Heart left ventricle (tissue), 16 donors: ENCODE results near the gene PARN. TPM values are rescaled to one million over a fixed set of nuclear protein-coding genes. Genes with fewer than 3 reads are reported as not detected.

Source experiments
- ATAC-seq, 4 donors: fragments of 200-7000 bp; cut with Tn5 transposase; one replicate each; pipeline ENCODE4 v1.9.1; 2020 to 2022; ENCODE audit warnings: moderate library complexity in 4 of 4, mild to moderate bottlenecking in 3 of 4, moderate number of reproducible peaks in 1 of 4
- DNase-seq, 5 donors: peaks; one replicate each; pipeline ENCODE4 v3.0.0-alpha.2; 2020
- H3K27ac ChIP-seq, 12 donors: fragments of 200-600 bp; sonication (generic) in 4 of 12; one replicate each; pipeline versions ENCODE4 v1.5.0 to v1.8.0; 2016 to 2022; ENCODE audit warnings: mild to moderate bottlenecking in 2 of 12
- H3K27me3 ChIP-seq, 9 donors: fragments of 200-600 bp; sonication (generic) in 2 of 9; one replicate each; pipeline versions ENCODE4 v1.5.1 to v1.8.0; 2016 to 2022; ENCODE audit warnings: mild to moderate bottlenecking in 3 of 9
- H3K36me3 ChIP-seq, 9 donors: fragments of 200-600 bp; sonication (generic) in 2 of 9; one replicate each; pipeline versions ENCODE4 v1.5.0 to v1.8.0; 2018 to 2022; ENCODE audit warnings: mild to moderate bottlenecking in 2 of 9
- H3K4me1 ChIP-seq, 12 donors: fragments of 200-600 bp; sonication (generic) in 4 of 12; one replicate each; pipeline versions ENCODE4 v1.5.0 to v1.8.0; 2016 to 2022; ENCODE audit warnings: mild to moderate bottlenecking in 3 of 12
- H3K4me3 ChIP-seq, 12 donors: fragments of 200-600 bp; sonication (generic) in 4 of 12; one replicate each; pipeline versions ENCODE4 v1.5.0 to v1.8.0; 2017 to 2022; ENCODE audit warnings: mild to moderate bottlenecking in 9 of 12, moderate library complexity in 4 of 12
- H3K9me3 ChIP-seq, 12 donors: fragments of 200-600 bp; sonication (generic) in 4 of 12; one replicate each; pipeline versions ENCODE4 v1.5.0 to v1.8.0; 2016 to 2022; ENCODE audit warnings: mild to moderate bottlenecking in 1 of 12
- POLR2A ChIP-seq, 2 donors: fragments of 450-650 bp; IDR thresholded peaks; one replicate each; pipeline ENCODE4 v1.6.1; 2017; ENCODE audit warnings: antibody characterized with exemption in 2 of 2, mild to moderate bottlenecking in 2 of 2, moderate library complexity in 2 of 2
- WGBS, 4 donors: extraction: QIAGEN DNeasy Blood & Tissue Kit in 2 of 4; methylation state at CpG; one replicate each; pipeline versions ENCODE4 v1.1.5 to v1.1.7; 2013 to 2018; 5-methylcytosine and 5-hydroxymethylcytosine counted together
- intact Hi-C, 10 donors: fragments of 100-400 bp; cut with DNase I; formaldehyde crosslinking; loops; one replicate each; pipeline versions ENCODE4 v1.11.1 to v1.14.2; 2022
- polyA plus RNA-seq, 2 donors: library from polyadenylated mRNA; stranded (reverse); fragments of 200-250 nt; gene quantifications; one replicate each; pipeline ENCODE4 v1.2.3, GENCODE V29; 2013
- total RNA-seq, 9 donors: library from RNA; depleted of rRNA in 2 of 9; stranded (reverse); fragments of >200 nt in 2 of 9; fragmentation: NEBNext Ultra II Directional in 3 of 9; extraction: Animal tissue kit (Norgen Biotek cat#: 25700) in 3 of 9; gene quantifications; one replicate each; pipeline versions ENCODE4 v1.1.0 to v1.2.4, GENCODE V29; 2016 to 2023
- TF ChIP-seq, protein P1 (sequence below), 12 donors: fragments of 200-600 bp; sonication (generic) in 4 of 12; IDR thresholded peaks; one replicate each; pipeline versions ENCODE4 v1.5.0 to v1.8.0; 2018 to 2022; ENCODE audit warnings: antibody characterized with exemption in 12 of 12, mild to moderate bottlenecking in 5 of 12
- donor health status: ischemic (EF 13 %, LVEDD 7.1; RV severe dilation, severe dysfunction).
- donor health status: healthy with polysubstance abuse.
- donor health status: DM: no; HTN: yes; CAD: no.
- donor health status: DM: no; HTN: no; CAD: no.
- donor health status: ischemic (EF 25% LVEDD 6.9; RV normal size, moderate dysfunction).
- donor health status: ischemic (EF 25% LVEDD 5.7; RV mildly dilated, moderate dysfunction).
- donor health status: healthy.
- donor health status: DM: yes; HTN: yes; CAD: no.
- donor health status: ischemic (EF 35%, LVEDD 5.7; RV mildly dilated, moderate dysfunction).
- donor health status: nonischemic (EF 11% LVEDD 7.7; RV severe dilation, severe dysfunction).
- donor health status: DM: yes; HTN: yes; CAD: no.
- donor health status: PGD.
- donor health status: ischemic (EF 29% LVEDD 5.4; RV normal size, mild dysfunction).
- donor health status: nonischemic (EF 23%, LVEDD 6.1; RV moderate dilation, normal function).

The PARN gene
- total and polyA plus RNA-seq, 11 donors, result 7.7 to 25.9 (median 19.8) TPM

DNA sequence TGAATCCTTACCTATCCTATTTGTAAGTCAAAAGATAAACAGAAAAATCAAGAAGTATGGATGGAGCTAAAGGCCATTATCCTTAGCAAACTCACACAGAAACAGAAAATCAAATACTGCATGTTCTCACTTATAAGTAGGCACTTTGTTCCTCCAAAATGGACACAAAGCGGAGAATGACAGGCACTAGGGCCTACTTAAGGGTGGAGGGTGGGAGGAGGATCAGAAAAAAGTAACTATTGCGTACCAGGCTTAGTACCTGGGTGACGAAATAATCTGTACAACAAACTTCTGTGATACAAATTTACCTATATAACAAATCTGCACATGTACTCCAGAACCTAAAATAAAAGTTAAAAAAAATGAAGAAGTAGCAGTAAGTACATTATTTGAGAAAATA, 164.3 kb downstream of the PARN start:
- ATAC-seq (no peak), DNase-seq (no peak)
- Histone ChIP-seq H3K27ac (no peak overlapping the region), H3K36me3 (peaks cover 0 to 11% (median 0%) of the 10 kb centered on the region in 9 donors), H3K9me3 (peaks cover 0 to 16% (median 10%) of the 10 kb centered on the region in 12 donors), H3K27me3 (no peaks in the 10 kb centered on the region), H3K4me1 (no peaks in the 10 kb centered on the region), H3K4me3 (no peak overlapping the region)
- TF ChIP-seq, protein P1, sequence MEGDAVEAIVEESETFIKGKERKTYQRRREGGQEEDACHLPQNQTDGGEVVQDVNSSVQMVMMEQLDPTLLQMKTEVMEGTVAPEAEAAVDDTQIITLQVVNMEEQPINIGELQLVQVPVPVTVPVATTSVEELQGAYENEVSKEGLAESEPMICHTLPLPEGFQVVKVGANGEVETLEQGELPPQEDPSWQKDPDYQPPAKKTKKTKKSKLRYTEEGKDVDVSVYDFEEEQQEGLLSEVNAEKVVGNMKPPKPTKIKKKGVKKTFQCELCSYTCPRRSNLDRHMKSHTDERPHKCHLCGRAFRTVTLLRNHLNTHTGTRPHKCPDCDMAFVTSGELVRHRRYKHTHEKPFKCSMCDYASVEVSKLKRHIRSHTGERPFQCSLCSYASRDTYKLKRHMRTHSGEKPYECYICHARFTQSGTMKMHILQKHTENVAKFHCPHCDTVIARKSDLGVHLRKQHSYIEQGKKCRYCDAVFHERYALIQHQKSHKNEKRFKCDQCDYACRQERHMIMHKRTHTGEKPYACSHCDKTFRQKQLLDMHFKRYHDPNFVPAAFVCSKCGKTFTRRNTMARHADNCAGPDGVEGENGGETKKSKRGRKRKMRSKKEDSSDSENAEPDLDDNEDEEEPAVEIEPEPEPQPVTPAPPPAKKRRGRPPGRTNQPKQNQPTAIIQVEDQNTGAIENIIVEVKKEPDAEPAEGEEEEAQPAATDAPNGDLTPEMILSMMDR (IDR thresholded peaks at IDR 0.05), result no peak
- TF ChIP-seq POLR2A (IDR thresholded peaks at IDR 0.05), result no peak
- 95 to 99% (median 98%) methylated on average over 3 of the region's 3 CpGs for WGBS, 4 donors
- intact Hi-C loops, result loop anchor here in 1 of 10 donors (10.0 kb wide), 1 partner anchor 61 kb away; no protein-coding TSS in a partner anchor

DNA sequence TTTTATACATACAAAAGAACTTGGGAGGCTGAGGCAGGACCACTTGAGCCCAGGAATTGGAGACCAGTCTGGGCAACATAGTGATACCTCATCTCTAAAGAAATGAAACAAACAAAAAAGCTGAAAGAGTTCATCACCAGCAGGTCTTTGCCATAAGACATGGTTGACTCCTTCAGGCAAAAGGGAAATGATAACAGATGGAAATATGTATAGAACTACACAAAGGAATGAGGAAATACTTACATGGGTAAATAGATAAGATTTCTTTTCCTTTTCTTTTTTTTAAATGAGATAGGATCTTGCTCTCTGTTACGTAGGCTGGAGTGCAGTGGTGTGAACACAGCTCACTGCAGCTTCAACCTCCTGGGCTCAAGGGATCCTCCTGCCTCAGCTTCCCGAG, 165.3 kb downstream of the PARN start:
- peaks cover 0 to 18% (median 0%) of the 10 kb centered on the region in 9 donors for H3K36me3 ChIP-seq
- DNase-seq (no peak), ATAC-seq (no peak)
- intact Hi-C loops, result loop anchor here in 1 of 10 donors (10.0 kb wide), 1 partner anchor 60 kb away; no protein-coding TSS in a partner anchor
- H3K9me3 ChIP-seq, result peaks cover 0 to 16% (median 10%) of the 10 kb centered on the region in 12 donors
- 89 to 95% (median 94%) methylated on average over 2 of the region's 2 CpGs for WGBS, 4 donors
- no peak overlapping the region for H3K4me3 ChIP-seq
- H3K27me3 ChIP-seq, result no peaks in the 10 kb centered on the region
- no peak overlapping the region for H3K27ac ChIP-seq
- TF ChIP-seq, protein P1 (IDR thresholded peaks at IDR 0.05), result no peak
- no peak for TF ChIP-seq POLR2A (IDR thresholded peaks at IDR 0.05)
- no peaks in the 10 kb centered on the region for H3K4me1 ChIP-seq

DNA sequence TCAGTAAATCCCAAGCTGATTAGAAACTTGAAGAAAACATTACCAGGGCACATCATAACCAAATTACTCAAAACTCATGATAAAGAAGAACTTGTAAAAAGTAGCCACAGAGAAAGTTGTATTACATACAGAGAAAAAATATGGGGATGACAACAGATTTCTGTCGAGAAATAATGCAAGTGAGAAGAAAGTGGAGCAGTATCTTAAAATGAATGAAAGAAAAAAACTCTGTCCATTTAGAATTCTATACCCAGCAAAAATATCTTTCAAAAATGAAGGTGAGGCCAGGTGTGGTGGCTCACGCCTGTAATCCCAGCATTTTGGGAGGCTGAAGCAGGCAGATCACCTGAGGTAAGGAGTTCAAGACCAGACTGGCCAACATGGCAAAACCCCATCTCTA, 165.9 kb downstream of the PARN start:
- Histone ChIP-seq H3K9me3 (peaks cover 0 to 16% (median 10%) of the 10 kb centered on the region in 12 donors), H3K4me1 (no peaks in the 10 kb centered on the region), H3K27ac (no peak overlapping the region), H3K36me3 (peaks cover 0 to 18% (median 0%) of the 10 kb centered on the region in 9 donors), H3K4me3 (no peak overlapping the region), H3K27me3 (no peaks in the 10 kb centered on the region)
- ATAC-seq (no peak), DNase-seq (no peak)
- TF ChIP-seq POLR2A (IDR thresholded peaks at IDR 0.05), result no peak
- TF ChIP-seq, protein P1 (IDR thresholded peaks at IDR 0.05), result no peak
- intact Hi-C loops, result loop anchor here in 1 of 10 donors (10.0 kb wide), 1 partner anchor 59 kb away; no protein-coding TSS in a partner anchor
- WGBS, 4 donors, result 95 to 100% (median 97%) methylated on average over 2 of the region's 2 CpGs

DNA sequence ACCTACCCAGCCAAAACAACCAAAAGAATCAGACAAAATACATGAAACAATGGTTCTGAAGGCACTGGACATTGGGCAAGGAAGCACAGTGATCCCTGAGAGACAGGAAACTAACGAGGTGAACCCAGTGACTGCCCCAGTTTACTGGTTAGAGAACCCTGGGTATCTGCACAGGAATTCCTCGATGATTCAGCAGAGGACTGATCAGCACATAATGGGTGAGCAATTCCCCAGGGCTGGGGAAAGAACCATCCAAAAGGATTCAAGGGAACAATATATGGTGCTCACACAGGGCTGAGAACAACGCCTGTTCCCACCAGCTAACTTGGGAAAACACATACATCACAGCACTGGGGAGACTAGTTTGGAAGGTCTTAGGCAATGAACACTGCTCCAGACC, 167.2 kb downstream of the PARN start:
- Histone ChIP-seq H3K36me3 (peaks cover 0 to 18% (median 0%) of the 10 kb centered on the region in 9 donors), H3K9me3 (peaks cover 0 to 16% (median 10%) of the 10 kb centered on the region in 12 donors), H3K4me1 (no peaks in the 10 kb centered on the region), H3K27ac (no peak overlapping the region), H3K4me3 (no peak overlapping the region), H3K27me3 (no peaks in the 10 kb centered on the region)
- intact Hi-C loops, result loop anchor here in 1 of 10 donors (10.0 kb wide), 1 partner anchor 58 kb away; no protein-coding TSS in a partner anchor
- no peak for ATAC-seq
- TF ChIP-seq, protein P1 (IDR thresholded peaks at IDR 0.05), result no peak
- no peak for TF ChIP-seq POLR2A (IDR thresholded peaks at IDR 0.05)
- DNase-seq, result no peak
- 92 to 94% (median 93%) methylated on average over 3 of the region's 3 CpGs for WGBS, 4 donors
